Gastrocnemius medialis (tissue), 4 donors: Measurements from ENCODE around the gene MCU. TPM values are rescaled to one million over a fixed set of nuclear protein-coding genes. Genes with fewer than 3 reads are reported as not detected.
A peak's percentile ranks its signal among the peaks of the same experiment; 100 is the strongest.

Source experiments
- ATAC-seq, 2 donors: fragments of 150-250 bp; one replicate each; pipeline ENCODE4 v1.9.1; 2016
- DNase-seq, 2 donors: peaks; one replicate each; pipeline ENCODE4 v3.0.0-alpha.2; 2019
- H3K27ac ChIP-seq, 4 donors: fragments of 200-600 bp; sonication (generic); 1 replicate in 1 of 4; 2 replicates in 3 of 4; pipeline ENCODE4 v1.5.1; 2016 to 2018; ENCODE audit warnings: mild to moderate bottlenecking in 2 of 4, moderate library complexity in 1 of 4
- H3K27me3 ChIP-seq, 3 donors: fragments of 200-600 bp; sonication (generic) in 2 of 3; 1 replicate in 1 of 3; 2 replicates in 2 of 3; pipeline versions ENCODE4 v1.5.1 to v1.6.0; 2016 to 2019; ENCODE audit warnings: mild to moderate bottlenecking in 1 of 3, moderate library complexity in 1 of 3
- H3K36me3 ChIP-seq, 2 donors: fragments of 200-600 bp; sonication (generic) in 1 of 2; one replicate each; pipeline ENCODE4 v1.5.1; 2017 to 2018
- H3K4me1 ChIP-seq, 2 donors: fragments of 200-600 bp; sonication (generic) in 1 of 2; one replicate each; pipeline ENCODE4 v1.5.1; 2016 to 2017; ENCODE audit warnings: mild to moderate bottlenecking in 2 of 2
- H3K4me3 ChIP-seq, 4 donors: fragments of 200-600 bp; sonication (generic) in 3 of 4; 1 replicate in 1 of 4; 2 replicates in 3 of 4; pipeline ENCODE4 v1.5.1; 2016 to 2019; ENCODE audit warnings: mild to moderate bottlenecking in 2 of 4
- H3K9me3 ChIP-seq, 3 donors: fragments of 200-600 bp; sonication (generic) in 2 of 3; 1 replicate in 1 of 3; 2 replicates in 2 of 3; pipeline ENCODE4 v1.5.1; 2016 to 2019
- POLR2A ChIP-seq, 2 donors: fragments of 450-650 bp; IDR thresholded peaks; one replicate each; pipeline ENCODE4 v1.6.1; 2017; ENCODE audit warnings: antibody characterized with exemption in 2 of 2, mild to moderate bottlenecking in 2 of 2, moderate library complexity in 2 of 2
- in situ Hi-C, 4 donors: fragments of 200-750 bp; cut with MboI; loops; one replicate each; pipeline versions ENCODE4 v1.15.0 to v1.8.0; 2017; ENCODE audit warnings: low sequenced_read_pairs in 4 of 4
- intact Hi-C: fragments of 100-400 bp; cut with DNase I; formaldehyde crosslinking; loops from one replicate; pipeline ENCODE4 v1.15.1; 2023; ENCODE audit warnings: low total_unique reads
- total RNA-seq, 4 donors: library from RNA; depleted of rRNA; stranded (reverse); fragments of >200 nt; gene quantifications; one replicate each; pipeline versions ENCODE4 v1.1.0 to v1.2.3, GENCODE V29; 2016
- TF ChIP-seq, protein P1 (sequence below), 5 experiments: fragments of 450-650 bp in 3 of 5; fragments of 200-600 bp in 2 of 5; sonication (generic) in 2 of 5; IDR thresholded peaks in 4 of 5; conservative IDR thresholded peaks in 1 of 5; 1 replicate in 4 of 5; 2 replicates in 1 of 5; pipeline ENCODE4 v1.5.1; 2016 to 2019; ENCODE audit warnings: antibody characterized with exemption in 5 of 5, mild to moderate bottlenecking in 3 of 5, moderate library complexity in 3 of 5

The MCU gene
- total RNA-seq, 4 donors from 2014 or later = 25.1 to 61.3 (median 49.0) TPM

DNA sequence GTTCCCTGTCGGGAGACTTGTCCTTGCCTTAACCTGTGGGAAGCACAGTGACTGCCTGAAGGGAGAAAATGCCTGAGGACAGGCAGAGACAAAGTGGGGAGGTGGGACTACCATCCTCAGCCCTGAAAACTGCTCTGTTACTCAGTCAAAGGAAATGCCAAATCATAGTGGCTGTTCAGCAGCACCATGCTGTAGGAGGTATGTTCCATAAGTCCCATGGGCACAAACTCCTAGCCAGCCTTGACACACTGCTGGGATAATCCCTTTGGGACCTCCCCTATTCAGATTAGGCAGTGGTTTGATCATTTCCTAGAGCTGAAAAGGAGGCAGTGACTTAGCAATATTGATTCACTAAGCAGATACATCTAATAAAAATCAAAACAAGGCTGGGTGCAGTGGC lies 80.1 kb downstream of the MCU start:
- intact Hi-C loops (no loop called here), in situ Hi-C loops (no loop called here)
- no peak overlapping the region for H3K4me3 ChIP-seq
- H3K4me1 ChIP-seq = peaks cover 0 to 3% of the 10 kb centered on the region in 2 donors
- H3K36me3 ChIP-seq = no peaks in the 10 kb centered on the region
- no peaks in the 10 kb centered on the region for H3K27me3 ChIP-seq
- H3K27ac ChIP-seq = no peak overlapping the region
- no peak for DNase-seq
- ATAC-seq = no peak
- TF ChIP-seq POLR2A (IDR thresholded peaks at IDR 0.05) = no peak
- TF ChIP-seq, protein P1, sequence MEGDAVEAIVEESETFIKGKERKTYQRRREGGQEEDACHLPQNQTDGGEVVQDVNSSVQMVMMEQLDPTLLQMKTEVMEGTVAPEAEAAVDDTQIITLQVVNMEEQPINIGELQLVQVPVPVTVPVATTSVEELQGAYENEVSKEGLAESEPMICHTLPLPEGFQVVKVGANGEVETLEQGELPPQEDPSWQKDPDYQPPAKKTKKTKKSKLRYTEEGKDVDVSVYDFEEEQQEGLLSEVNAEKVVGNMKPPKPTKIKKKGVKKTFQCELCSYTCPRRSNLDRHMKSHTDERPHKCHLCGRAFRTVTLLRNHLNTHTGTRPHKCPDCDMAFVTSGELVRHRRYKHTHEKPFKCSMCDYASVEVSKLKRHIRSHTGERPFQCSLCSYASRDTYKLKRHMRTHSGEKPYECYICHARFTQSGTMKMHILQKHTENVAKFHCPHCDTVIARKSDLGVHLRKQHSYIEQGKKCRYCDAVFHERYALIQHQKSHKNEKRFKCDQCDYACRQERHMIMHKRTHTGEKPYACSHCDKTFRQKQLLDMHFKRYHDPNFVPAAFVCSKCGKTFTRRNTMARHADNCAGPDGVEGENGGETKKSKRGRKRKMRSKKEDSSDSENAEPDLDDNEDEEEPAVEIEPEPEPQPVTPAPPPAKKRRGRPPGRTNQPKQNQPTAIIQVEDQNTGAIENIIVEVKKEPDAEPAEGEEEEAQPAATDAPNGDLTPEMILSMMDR (IDR thresholded peaks at IDR 0.05 in 4 of 5, conservative IDR thresholded peaks at IDR 0.05 in 1 of 5) = no peak
- no peaks in the 10 kb centered on the region for H3K9me3 ChIP-seq

DNA sequence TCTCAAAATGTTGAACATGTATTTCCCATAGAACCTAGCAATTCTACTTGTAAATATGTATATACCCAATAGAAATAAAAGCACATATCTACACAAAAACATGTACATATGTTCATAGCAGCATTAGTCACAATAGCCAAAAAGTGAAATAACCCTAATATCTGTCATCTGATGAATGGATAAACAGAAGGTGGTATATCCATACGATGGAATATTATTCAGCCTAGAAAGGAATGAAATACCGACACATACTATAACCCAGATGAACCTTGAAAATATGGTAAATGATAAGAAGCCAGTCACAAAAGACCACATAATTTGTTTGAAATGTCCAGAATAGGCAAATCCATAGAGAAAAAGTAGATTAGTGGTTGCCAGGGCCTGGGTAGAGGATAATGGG lies 87.9 kb downstream of the MCU start:
- Histone ChIP-seq H3K27me3 (no peaks in the 10 kb centered on the region), H3K36me3 (no peaks in the 10 kb centered on the region), H3K4me1 (peaks cover 23% of the 10 kb centered on the region in 2 donors), H3K9me3 (no peaks in the 10 kb centered on the region), H3K4me3 (no peak overlapping the region), H3K27ac (no peak overlapping the region)
- TF ChIP-seq, protein P1 (IDR thresholded peaks at IDR 0.05 in 4 of 5, conservative IDR thresholded peaks at IDR 0.05 in 1 of 5) = no peak
- no peak for TF ChIP-seq POLR2A (IDR thresholded peaks at IDR 0.05)
- in situ Hi-C loops = no loop called here
- no peak for ATAC-seq
- intact Hi-C loops = no loop called here
- DNase-seq = no peak

DNA sequence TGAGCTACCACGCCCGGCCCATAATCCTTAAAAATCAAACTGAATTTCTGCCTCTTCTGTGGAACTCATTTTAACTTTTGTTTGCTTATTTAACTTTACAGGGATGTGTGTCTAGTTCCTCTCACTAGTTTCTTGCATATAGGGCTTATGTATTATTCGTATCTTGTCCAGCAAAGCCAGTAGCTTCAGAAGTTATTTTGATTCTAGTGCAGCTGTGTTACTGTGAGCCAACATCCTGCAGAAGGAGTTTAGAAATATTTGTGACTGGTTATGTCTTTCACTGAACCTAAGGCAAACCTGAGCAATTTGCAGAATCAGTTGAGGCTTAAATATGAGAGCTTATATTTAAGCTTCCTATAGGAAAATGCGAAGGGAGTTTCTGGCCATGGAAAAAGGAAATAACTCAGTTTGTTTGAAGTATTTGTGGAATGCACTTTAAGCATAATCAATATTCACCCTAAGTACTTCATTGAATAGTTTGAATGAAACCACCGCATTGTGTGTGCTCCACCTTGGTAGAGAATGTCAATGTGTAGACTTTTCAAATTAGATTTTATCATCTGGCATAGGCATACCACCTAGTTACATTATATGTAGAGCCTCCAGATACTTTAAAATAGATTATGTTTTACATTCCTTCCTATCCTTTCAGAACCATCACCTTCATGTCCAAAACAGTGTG lies 90.8 kb downstream of the MCU start:
- in situ Hi-C loops = no loop called here
- no peaks in the 10 kb centered on the region for H3K9me3 ChIP-seq
- H3K4me3 ChIP-seq = no peak overlapping the region
- H3K27me3 ChIP-seq = no peaks in the 10 kb centered on the region
- intact Hi-C loops = no loop called here
- H3K27ac ChIP-seq = peak overlapping the region in 2 of 4 donors; percentile 34 to 51
- no peak for TF ChIP-seq POLR2A (IDR thresholded peaks at IDR 0.05)
- TF ChIP-seq, protein P1 (IDR thresholded peaks at IDR 0.05 in 4 of 5, conservative IDR thresholded peaks at IDR 0.05 in 1 of 5) = no peak
- peaks cover 31 to 36% of the 10 kb centered on the region in 2 donors for H3K4me1 ChIP-seq
- no peak for DNase-seq
- no peak for ATAC-seq
- no peaks in the 10 kb centered on the region for H3K36me3 ChIP-seq

DNA sequence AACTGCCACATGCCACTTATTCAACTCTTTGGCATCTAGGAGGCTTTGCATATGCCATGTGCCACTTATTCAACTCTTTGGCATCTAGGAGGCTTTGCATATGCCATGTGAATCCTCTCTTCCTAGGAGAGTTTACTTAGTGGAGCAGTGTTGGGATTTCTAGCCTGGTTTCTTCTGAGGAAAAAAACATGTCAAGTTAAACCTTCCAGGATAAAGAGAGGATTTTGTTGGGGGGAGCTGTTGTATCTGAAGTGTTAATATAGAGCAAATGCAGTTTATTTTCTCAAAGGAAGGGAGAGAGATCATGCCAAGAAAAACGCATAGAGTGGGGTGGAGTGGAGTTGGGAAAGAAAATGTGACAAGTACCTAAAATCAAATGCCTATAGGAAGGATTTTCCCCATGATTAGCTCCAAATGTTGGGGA lies 91.5 kb downstream of the MCU start:
- in situ Hi-C loops (no loop called here), intact Hi-C loops (no loop called here)
- Histone ChIP-seq H3K36me3 (no peaks in the 10 kb centered on the region), H3K4me1 (peaks cover 31 to 37% of the 10 kb centered on the region in 2 donors), H3K9me3 (no peaks in the 10 kb centered on the region), H3K27me3 (no peaks in the 10 kb centered on the region), H3K27ac (peak overlapping the region; percentile 14 to 58 (median 46)), H3K4me3 (no peak overlapping the region)
- no peak for TF ChIP-seq POLR2A (IDR thresholded peaks at IDR 0.05)
- TF ChIP-seq, protein P1 (IDR thresholded peaks at IDR 0.05 in 4 of 5, conservative IDR thresholded peaks at IDR 0.05 in 1 of 5) = no peak
- ATAC-seq = peak; percentile 72 to 75
- DNase-seq = peak in 1 of 2 donors; percentile 5
